Measurements from ENCODE around the gene PPFIA4.

PPFIA4 gene

GRCh38 chr1:203045336-203045735 is 19.0 kb downstream of the PPFIA4 start:
- Histone ChIP-seq H3K9me3 (ENCODE audit: severe bottlenecking) (no peaks in the 10 kb centered on the region), H3K27me3 (ENCODE audit: insufficient read depth, low read depth, severe bottlenecking) (no peaks in the 10 kb centered on the region), H3K4me3 (ENCODE audit: low read depth, low read length) (no peak overlapping the region), H3K27ac (no peak overlapping the region), H3K36me3 (peaks cover 92% of the 10 kb centered on the region)
- no peak for DNase-seq
- no peak for TF ChIP-seq CTCF (IDR thresholded peaks at IDR 0.05; ENCODE audit: low read depth, low read length)

DNA sequence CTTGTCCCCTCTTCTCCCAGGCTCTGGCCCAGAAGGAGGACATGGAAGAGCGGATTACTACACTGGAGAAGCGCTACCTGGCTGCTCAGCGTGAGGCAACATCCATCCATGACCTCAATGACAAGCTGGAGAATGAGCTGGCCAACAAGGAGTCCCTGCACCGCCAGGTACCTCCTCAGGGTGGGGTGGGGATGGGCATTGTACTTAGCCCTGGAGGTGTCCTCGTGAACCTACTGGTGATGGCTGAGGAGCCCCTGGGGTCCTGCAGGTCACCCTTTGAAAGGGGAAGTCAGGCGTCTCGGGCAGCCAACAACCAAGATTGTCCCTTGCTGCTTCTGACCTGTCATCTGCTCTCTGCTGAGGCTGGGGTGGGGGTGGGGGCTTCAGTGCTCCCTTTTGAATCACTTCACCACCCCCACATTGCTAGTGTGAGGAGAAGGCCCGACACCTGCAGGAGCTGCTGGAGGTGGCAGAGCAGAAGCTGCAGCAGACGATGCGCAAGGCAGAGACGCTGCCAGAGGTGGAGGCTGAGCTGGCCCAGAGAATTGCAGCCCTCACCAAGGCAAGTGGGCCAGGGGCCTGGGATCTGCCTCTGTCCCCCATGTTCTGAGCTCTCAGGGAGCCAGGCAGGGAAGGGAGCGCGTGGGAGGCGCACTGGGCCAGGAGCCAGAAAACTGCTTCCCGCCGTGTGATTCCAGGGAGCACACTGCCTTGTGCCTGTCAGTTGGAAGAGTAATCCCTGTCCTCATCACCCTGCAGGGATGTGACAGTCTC is 19.7 kb downstream of the PPFIA4 start:
- peaks cover 90% of the 10 kb centered on the region for H3K36me3 ChIP-seq
- no peak overlapping the region for H3K27ac ChIP-seq
- DNase-seq, result no peak
- no peak overlapping the region for H3K4me3 ChIP-seq (ENCODE audit: low read depth, low read length)
- TF ChIP-seq CTCF (IDR thresholded peaks at IDR 0.05; ENCODE audit: low read depth, low read length), result no peak
- no peaks in the 10 kb centered on the region for H3K27me3 ChIP-seq (ENCODE audit: insufficient read depth, low read depth, severe bottlenecking)
- H3K9me3 ChIP-seq (ENCODE audit: severe bottlenecking), result no peaks in the 10 kb centered on the region

- H3K27ac ChIP-seq, result no peak overlapping the region
- H3K27me3 ChIP-seq (ENCODE audit: insufficient read depth, low read depth, severe bottlenecking), result no peaks in the 10 kb centered on the region
- peaks cover 94% of the 10 kb centered on the region for H3K36me3 ChIP-seq
- no peak overlapping the region for H3K4me3 ChIP-seq (ENCODE audit: low read depth, low read length)
- TF ChIP-seq CTCF (IDR thresholded peaks at IDR 0.05; ENCODE audit: low read depth, low read length), result no peak
- DNase-seq, result no peak
- no peaks in the 10 kb centered on the region for H3K9me3 ChIP-seq (ENCODE audit: severe bottlenecking)
Measured at GRCh38 chr1:203046984-203047630, 20.8 kb downstream of the PPFIA4 start.

- no peak for TF ChIP-seq CTCF (IDR thresholded peaks at IDR 0.05; ENCODE audit: low read depth, low read length)
- Histone ChIP-seq H3K4me3 (ENCODE audit: low read depth, low read length) (no peak overlapping the region), H3K27ac (no peak overlapping the region), H3K9me3 (ENCODE audit: severe bottlenecking) (no peaks in the 10 kb centered on the region), H3K27me3 (ENCODE audit: insufficient read depth, low read depth, severe bottlenecking) (no peaks in the 10 kb centered on the region), H3K36me3 (peaks cover 94% of the 10 kb centered on the region)
- no peak for DNase-seq
Measured at GRCh38 chr1:203048086-203048485, 21.8 kb downstream of the PPFIA4 start.

GRCh38 chr1:203048555-203049051 is 22.3 kb downstream of the PPFIA4 start:
- TF ChIP-seq CTCF (IDR thresholded peaks at IDR 0.05; ENCODE audit: low read depth, low read length), result no peak
- no peaks in the 10 kb centered on the region for H3K9me3 ChIP-seq (ENCODE audit: severe bottlenecking)
- no peak overlapping the region for H3K4me3 ChIP-seq (ENCODE audit: low read depth, low read length)
- peaks cover 94% of the 10 kb centered on the region for H3K36me3 ChIP-seq
- H3K27me3 ChIP-seq (ENCODE audit: insufficient read depth, low read depth, severe bottlenecking), result no peaks in the 10 kb centered on the region
- no peak for DNase-seq
- no peak overlapping the region for H3K27ac ChIP-seq
